ENCODE results near the gene HTD2.

- TF ChIP-seq EZH2 (IDR thresholded peaks at IDR 0.05; ENCODE audit: insufficient read depth, poor library complexity, severe bottlenecking) (no peak), EZH2phosphoT487 (IDR thresholded peaks at IDR 0.05; ENCODE audit: insufficient read depth, low read depth) (no peak)
These were observed 62.7 kb downstream of the HTD2 start for GRCh38 chr3:58369038-58369437.
